NCI-H128 (cell line): ENCODE data around the gene ZBTB16.

Experiments used
- DNase-seq: peaks from one replicate; lab custom pipeline; 2025; ENCODE audit not compliant: unreplicated experiment; lab: John Stamatoyannopoulos, UW

ZBTB16 gene, protein sequence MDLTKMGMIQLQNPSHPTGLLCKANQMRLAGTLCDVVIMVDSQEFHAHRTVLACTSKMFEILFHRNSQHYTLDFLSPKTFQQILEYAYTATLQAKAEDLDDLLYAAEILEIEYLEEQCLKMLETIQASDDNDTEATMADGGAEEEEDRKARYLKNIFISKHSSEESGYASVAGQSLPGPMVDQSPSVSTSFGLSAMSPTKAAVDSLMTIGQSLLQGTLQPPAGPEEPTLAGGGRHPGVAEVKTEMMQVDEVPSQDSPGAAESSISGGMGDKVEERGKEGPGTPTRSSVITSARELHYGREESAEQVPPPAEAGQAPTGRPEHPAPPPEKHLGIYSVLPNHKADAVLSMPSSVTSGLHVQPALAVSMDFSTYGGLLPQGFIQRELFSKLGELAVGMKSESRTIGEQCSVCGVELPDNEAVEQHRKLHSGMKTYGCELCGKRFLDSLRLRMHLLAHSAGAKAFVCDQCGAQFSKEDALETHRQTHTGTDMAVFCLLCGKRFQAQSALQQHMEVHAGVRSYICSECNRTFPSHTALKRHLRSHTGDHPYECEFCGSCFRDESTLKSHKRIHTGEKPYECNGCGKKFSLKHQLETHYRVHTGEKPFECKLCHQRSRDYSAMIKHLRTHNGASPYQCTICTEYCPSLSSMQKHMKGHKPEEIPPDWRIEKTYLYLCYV

DNA sequence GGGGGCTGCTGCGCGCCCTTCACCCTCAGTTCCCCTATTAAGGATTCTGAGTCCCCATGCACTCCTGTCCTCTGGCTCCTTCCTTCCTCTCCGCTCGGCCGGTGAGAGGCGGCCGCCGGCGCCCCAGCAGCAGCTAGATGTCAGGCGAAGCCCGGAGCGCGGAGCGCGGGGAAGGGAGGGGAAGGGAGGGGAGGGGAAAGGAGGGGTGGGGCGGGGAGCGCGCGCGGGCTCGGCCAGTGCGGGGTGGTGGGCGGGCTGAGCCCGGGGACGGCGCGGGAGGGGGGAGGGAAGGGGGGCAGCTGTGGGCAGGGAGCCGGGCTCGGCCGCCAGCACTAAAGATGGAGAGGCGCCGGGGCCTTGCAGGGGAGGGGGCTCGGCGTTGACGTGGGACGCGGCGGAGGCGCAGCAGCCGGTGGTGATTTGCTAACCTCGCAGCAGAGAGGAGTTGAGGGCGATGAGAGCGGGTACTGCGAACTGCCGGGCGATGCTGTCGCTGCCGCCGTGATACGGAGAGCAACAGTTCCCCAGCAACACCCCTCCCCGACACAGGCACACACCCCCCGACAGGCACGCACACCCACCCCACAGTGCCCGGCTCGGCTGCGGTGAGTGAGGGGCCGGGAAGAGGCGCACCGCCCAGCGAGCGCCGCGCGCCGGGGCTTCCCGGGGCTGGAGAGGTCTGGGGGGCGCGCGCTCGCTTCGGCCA, at the start of gene ZBTB16:
Gene ZBTB16, plus strand, starts transcription at position 434 of the 706 bp plus-strand sequence. CDS start 3,590 bp downstream, outside the sequence.
- peak; percentile 63 for DNase-seq

DNA sequence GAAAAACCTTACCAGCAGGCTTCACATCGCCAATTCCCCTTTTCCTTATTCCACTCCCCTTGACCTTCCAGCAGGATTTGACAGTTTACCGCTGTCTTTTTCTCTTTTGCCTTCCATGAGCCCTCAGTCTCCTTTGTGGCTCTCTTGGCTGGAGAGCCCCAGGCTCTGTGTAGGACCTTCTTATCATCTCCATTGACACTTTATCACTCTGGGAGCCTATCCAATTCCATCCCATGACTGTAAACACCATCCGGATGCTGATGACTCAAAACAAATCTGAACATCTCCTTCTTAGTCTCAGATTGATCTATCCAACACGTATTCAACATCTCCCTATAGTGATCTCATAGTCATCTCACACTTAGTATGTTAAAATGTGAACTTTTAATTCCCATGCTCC, 48.6 kb upstream of the ZBTB16 start:
- no peak for DNase-seq

DNA sequence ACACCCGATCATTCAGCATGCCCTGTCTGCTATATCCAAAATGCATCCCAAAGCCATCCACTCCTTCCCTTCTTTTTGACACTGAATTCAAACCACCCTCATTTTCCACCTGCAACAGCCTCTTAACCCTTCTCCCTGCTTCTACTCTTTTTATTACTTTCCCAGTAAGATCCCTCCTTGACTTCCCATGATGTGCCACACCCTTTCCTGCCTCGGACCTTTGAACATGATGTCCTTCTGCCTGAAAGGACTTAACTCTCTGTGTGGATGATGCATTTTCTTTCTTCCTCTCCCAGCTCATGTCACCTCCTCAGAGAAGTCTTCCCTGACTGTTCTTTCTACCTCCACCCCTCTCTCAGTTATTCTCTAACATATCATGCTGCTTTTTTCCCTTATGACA, 48.1 kb upstream of the ZBTB16 start:
- no peak for DNase-seq

DNA sequence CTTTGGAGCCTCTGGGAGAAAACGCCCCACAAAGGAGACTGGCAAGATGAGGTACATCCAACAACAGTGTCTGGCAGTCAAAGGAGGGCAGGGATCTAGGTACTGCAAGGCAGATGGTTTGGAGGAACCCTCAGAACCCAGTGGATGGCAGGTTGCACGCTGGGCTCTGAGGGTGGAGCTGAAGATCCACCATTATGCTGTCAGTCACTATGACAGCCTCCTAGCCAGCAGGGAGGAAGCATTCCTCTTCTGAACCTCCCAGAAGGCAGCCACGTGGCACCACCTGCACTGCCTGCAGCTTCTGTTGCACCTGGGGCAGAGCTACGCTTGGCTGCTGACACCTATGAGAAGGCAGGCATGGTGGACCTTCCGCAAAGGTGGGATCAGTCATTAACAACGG, 44.4 kb upstream of the ZBTB16 start:
- DNase-seq: no peak

DNA sequence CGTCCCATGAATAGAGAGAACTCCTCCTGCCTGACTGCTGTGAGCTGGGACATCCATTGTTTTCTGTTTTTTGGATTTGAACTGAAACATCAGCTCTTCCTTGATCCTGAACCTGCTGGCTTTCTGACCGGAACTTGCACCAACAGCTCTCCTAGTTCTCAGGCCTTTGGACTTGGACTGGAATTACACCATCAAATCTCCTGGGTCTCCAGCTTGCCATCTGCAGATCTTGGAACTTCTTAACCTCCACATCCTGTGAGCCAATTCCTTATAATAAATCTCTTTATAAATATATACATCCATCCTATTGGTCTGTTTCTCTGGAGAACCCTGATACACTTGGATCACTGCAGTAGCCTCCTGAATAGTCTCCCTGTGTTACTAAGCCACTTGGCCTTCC, 42.5 kb upstream of the ZBTB16 start:
- no peak for DNase-seq

DNA sequence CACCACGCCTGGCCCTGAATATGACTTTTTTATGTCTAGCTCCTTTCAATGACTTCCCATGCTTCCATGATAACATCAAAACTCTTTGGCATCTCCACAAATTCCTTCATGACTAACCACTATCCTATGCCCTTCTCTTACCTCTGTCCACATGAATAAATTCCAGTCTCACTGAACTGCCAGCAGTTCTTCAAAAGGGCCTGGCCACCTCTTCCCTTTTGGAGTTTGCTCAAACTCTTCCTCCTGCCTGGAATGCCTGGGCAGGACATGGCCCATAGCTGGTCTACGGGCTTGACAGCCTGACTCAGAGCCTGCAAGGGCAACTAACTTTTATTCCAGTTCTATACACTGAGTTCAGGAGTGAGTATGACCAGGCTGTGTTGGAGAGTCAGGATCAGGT, 41.8 kb upstream of the ZBTB16 start:
- DNase-seq: no peak

DNA sequence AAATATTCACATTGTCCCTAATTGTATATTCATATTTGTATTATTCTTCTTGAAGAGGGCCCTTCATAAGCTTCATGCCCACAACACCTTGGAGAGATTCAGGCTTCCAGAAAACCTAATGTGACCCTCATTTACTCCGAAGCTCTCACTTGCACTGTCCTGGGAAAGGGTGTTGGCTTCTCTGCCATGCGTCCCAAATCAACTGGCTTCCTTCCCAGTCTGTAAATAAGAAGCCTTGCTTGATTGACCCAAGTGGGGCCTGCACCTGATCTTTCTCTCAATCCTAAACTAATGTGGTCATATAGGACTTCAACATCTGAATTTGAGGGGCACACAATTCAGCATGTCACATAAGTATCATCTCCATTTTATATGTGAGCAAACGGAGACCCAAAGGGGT, 40.5 kb upstream of the ZBTB16 start:
- no peak for DNase-seq

DNA sequence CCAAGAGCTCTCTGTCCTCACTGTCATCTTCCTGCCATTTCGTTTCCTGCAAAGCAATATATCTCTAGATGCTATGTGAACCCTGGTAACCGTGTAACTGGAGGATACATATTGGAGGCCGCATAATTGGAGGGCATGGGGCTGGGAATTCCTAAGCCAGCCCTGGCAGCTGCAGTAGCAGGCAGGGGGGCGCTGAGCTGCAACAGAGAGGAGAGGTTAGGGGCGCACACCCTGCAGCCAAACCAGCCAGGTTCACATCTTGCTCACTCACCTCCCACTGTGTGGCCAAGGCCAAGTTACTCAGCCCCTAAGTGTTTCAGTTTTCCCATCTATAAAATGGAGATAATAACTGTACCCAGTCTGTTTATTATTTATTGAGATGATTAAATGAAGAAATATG, 39.9 kb upstream of the ZBTB16 start:
- DNase-seq: no peak

DNA sequence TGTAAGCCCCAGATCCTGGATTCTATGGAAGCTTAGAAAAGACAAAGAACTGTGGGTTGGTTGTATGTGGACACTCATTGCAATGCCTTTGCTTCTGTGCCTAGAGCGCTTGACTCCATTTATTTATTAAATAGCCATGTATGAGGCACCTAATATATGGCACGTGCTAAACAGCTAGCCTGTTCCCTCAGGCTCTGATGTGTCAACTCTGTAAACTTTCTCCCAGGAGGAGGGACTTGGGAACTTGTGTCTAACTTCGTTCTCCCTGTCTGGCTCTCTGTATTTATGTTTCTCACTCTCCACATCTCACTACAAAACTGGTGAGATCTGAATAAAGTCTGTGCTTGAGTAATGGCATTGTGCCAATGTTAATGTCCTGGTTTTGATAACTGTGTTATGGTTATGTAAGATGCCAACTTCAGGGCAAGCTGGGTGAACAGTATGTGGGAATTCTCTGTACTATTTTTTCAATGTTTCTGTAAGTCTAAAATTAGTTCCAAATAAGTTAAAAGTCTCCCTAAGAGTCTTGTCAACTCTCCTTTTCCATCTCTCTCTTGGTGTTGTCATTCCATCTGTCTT, 34.1 kb upstream of the ZBTB16 start:
- no peak for DNase-seq

DNA sequence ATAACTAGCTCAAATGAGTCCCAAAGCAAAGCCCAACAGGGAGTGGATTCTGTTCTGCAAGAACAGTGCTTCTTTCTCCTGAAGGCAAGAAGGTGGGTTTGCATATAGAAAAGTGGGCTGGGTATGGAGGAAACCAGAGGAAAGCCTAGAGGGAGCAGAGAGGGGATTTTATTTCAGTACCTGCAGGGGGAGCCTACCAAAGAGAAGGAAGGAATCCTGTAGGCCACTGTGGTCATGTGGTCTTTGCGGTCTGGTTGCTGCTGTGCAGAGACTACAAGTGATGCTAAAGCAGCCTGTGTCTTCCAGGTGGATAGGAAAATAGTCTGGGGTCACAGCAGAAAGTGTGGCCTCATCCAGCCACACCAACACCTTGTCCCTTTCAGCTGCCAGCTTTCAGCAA, 33.2 kb upstream of the ZBTB16 start:
- no peak for DNase-seq

DNA sequence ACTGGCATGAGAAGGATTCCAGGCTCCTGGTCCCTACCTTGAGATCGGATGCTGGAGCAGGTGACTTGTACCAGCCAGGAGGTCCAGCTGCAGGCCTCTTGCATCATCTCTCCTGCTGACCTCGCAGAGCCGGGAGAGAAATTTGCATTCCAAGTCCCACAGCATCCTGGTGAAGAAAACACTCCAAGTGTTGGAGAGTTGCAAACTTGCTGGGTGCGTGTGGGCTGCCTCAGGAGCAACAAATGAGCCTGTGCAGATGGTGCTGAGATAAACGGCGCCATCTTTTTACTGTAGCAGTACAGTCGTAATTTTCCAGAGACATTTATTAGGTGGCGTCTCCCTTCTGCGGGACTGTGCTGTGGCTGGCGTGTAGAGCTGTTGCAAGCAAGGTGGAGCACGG, 32.1 kb upstream of the ZBTB16 start:
- no peak for DNase-seq

DNA sequence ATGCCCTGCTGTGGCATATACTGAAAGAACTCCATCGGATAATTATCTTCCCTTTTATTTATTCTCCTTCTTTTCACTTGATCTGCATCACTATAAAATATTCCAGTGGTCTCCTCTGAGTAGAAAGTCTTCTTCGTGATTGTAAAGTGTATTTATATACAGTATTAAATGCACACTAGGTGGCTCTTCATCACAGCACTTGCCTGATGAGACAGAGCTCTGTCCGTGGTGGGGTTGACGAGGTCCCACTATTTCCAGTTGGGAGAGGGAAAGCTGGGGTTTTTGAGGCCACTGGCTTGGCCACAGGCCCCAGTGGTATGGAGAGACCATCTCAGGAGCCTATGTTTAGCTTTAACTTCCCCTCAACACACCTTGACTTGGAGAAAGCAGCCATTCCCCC, 31.6 kb upstream of the ZBTB16 start:
- DNase-seq: no peak

DNA sequence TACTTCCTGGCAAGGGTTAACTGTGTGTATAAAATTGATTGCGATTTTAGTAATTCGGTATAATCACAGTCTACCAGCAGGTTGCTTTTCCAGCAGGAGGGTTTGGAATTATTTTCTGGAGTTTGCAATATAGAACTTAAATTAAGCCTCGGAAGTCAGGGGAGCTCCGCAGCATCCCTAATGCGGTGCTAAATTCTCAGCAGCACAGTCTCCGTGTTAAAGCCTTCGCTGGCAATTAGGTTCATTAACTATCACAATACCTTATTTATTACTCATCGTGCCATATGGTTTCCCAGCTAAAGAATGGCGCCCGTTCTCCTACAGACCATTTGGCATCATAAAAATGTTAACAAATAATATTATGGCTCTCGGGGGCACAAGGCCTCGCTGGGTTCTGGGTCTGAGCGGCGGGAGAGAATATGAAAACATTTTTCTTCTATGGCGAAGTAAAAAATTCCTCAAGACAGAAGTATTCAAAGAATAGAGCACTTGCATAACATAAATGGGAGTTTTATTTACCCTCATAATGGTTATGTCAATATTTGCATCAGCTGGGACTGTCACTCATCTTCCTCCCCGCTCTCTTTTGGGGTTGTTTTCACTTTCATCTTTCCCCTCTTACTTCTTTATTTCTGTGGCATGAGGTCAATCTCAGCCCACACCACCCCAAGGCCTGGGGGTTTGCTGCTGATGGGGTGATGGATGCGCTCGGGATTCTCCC, 28.1 kb upstream of the ZBTB16 start:
- no peak for DNase-seq

DNA sequence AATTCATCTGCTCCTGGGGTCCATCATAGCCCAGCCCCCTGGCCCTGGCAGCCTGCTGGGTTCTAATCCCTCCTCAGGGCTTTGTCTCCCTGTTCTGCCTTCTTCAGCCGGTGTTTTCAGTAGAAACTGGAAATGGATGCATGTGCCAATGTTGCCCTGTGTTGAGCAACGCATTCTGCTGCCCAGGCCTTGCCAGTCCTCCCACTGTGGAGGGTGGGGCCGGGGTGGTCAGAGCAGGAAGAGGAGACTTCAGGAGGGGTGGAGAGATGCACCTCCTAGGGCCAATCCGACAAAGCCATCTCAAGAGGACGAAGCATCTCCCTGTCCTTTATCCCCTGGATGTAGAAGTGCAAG, 27.6 kb upstream of the ZBTB16 start:
- DNase-seq: no peak

DNA sequence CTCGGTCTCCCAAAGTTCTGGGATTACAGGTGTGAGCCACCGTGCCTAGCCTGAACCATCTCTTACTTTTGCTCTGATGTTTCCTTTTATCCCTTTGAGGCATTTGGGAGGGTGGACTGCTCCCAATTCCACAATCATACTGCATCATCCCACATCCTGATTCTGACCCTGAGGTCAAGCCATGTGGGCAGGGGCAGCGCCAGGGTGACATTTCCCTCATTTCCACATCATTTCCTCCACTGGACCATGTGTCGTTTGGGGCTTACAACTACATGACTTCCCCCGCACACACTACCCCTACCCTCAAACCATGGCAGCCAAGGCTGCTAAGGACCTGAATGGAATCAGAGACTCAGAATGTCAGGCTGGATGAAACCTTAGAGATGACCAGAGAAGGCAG, 26.4 kb upstream of the ZBTB16 start:
- no peak for DNase-seq

DNA sequence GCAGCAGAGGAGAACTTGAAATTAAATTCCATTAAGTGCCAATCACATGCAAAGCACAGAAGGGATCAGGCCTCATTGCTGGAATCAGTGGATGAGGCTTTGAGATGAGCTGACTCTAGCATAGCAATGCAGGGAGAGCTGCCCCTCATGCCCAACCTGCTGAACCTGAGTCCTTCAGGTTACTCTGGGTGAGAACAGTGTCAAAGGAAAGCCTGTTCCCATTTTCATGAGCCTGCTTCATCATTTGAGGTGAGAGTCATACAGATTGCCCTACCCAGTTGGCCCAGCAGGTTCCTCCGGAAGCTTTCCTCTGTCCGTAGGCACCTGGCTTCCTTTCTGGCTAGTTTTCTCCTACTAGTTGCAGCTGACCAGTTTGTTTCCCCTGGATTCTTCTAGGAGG, 25.9 kb upstream of the ZBTB16 start:
- DNase-seq: no peak

DNA sequence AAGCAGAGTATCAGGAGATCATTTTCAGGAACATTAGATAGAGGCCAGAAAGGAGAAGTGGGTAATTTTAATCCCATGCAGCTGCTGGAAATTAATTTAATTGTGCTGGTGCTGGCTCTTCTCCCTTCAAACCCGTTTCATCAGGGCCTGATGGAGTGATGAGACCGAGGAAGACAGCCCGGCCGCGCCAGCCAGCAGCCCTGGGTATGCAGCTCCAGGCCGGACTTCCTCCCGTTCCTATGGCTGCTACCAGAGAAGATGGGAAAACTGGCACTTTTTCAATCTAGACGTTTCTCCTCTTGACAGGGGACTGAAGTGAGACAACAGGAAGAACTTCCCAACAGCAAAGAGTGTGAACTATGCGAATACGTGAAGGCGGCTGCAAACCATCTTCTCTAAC, 24.6 kb upstream of the ZBTB16 start:
- DNase-seq: no peak

DNA sequence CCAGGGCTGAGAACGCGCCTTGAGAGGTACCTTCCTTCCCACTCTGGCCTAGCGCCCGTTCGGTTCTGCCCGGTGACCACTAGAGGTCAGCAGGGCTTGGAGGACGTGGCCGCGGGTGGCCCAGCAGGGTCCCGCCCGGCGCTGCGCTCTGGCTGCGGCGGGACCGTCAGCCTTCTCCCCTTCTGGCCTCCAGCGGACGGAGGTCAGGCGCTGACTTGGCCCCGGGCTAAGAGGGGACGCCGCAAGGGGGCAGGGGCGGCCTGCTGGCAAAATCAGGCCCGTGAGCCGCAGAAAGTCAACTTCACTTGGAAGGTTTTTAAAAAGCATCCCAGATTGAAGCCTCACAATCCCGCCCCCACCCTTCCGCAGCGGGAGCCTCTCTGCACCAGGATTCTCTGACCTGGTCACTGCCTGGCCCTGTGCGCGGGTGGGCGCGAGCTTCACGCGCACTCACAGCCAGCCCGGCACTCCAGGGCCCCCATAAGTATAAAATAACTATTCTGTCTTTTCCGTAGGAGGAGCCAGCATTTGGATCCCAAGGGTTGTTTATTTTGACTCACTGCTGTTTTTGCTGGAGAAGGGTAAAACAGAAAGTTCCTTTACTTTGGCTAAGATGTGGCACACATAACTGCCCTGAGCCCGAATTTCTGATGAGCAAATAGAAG, 23.2 kb upstream of the ZBTB16 start:
- DNase-seq: no peak

DNA sequence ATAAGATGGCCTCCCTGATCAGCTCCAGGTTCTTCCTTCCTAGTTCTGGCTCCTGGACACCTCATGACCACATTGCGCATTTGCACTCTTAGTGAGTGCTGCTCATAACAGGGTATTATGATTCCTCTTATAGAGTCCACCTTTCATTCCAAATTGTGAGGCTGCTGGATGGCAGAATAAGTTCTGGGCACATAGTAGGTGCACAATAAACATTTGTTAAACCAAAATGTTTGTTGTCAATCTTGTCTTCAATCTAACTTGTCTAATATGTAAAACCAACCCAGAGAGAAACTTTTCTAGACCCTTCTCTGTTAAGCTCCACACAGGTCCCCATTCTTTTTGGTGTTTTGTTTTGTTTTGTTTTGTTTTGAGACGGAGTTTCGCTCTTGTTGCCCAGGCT, 22.6 kb upstream of the ZBTB16 start:
- DNase-seq: no peak

DNA sequence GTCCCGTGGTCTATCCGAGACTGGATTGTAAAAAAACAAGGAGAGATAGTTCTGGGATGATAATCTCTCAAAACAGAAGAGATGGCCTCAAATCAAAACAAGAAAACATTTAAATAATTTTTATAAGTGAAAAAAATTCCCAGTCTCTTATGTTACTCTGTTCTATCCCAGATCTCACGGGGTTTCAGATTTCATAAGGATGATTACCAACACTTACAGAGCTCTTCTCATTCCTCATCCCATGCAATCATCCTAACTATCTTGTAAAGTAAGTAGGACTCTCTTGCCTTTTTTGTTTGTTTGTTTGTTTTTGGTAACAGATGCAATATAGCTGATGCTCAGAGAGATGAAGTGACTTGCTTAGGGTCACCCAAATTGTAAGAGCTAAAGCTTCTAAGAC, 20.0 kb upstream of the ZBTB16 start:
- no peak for DNase-seq
